Measurements from ENCODE around the gene GSN.

DNA sequence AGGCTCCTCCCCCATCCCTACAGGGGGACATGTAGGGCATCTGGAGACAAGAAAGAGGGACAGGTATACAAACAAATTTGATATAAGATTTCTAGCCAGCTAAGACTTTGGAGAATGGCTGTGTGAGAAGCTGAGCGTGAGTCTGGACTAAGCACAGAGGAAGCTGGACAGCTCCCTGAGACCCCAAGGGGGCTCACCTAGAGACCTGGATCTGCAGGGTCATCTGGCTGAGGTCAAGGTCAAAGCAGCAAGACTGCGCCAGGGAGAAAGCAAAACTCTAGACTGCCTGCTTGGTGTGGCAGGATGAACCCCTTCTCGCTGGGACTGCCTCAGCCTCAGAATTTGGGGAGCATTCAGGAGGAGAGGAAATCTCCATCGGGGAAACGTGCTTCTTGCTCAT is 8.0 kb upstream of the GSN start:
- TF ChIP-seq, protein P1, sequence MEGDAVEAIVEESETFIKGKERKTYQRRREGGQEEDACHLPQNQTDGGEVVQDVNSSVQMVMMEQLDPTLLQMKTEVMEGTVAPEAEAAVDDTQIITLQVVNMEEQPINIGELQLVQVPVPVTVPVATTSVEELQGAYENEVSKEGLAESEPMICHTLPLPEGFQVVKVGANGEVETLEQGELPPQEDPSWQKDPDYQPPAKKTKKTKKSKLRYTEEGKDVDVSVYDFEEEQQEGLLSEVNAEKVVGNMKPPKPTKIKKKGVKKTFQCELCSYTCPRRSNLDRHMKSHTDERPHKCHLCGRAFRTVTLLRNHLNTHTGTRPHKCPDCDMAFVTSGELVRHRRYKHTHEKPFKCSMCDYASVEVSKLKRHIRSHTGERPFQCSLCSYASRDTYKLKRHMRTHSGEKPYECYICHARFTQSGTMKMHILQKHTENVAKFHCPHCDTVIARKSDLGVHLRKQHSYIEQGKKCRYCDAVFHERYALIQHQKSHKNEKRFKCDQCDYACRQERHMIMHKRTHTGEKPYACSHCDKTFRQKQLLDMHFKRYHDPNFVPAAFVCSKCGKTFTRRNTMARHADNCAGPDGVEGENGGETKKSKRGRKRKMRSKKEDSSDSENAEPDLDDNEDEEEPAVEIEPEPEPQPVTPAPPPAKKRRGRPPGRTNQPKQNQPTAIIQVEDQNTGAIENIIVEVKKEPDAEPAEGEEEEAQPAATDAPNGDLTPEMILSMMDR (IDR thresholded peaks at IDR 0.05): no peak
- no peak for TF ChIP-seq TEAD4 (IDR thresholded peaks at IDR 0.05; ENCODE audit: borderline replicate concordance, insufficient read depth)
- TF ChIP-seq MEF2A (IDR thresholded peaks at IDR 0.05; ENCODE audit: borderline replicate concordance, low read depth): no peak
- no peak for TF ChIP-seq TAF1 (IDR thresholded peaks at IDR 0.05; ENCODE audit: borderline replicate concordance, low read depth, low read length)
- no peak for TF ChIP-seq FOXJ3 (CRISPR knock-in tag; IDR thresholded peaks at IDR 0.05)
- TF ChIP-seq, protein P2, sequence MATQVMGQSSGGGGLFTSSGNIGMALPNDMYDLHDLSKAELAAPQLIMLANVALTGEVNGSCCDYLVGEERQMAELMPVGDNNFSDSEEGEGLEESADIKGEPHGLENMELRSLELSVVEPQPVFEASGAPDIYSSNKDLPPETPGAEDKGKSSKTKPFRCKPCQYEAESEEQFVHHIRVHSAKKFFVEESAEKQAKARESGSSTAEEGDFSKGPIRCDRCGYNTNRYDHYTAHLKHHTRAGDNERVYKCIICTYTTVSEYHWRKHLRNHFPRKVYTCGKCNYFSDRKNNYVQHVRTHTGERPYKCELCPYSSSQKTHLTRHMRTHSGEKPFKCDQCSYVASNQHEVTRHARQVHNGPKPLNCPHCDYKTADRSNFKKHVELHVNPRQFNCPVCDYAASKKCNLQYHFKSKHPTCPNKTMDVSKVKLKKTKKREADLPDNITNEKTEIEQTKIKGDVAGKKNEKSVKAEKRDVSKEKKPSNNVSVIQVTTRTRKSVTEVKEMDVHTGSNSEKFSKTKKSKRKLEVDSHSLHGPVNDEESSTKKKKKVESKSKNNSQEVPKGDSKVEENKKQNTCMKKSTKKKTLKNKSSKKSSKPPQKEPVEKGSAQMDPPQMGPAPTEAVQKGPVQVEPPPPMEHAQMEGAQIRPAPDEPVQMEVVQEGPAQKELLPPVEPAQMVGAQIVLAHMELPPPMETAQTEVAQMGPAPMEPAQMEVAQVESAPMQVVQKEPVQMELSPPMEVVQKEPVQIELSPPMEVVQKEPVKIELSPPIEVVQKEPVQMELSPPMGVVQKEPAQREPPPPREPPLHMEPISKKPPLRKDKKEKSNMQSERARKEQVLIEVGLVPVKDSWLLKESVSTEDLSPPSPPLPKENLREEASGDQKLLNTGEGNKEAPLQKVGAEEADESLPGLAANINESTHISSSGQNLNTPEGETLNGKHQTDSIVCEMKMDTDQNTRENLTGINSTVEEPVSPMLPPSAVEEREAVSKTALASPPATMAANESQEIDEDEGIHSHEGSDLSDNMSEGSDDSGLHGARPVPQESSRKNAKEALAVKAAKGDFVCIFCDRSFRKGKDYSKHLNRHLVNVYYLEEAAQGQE (IDR thresholded peaks at IDR 0.05; ENCODE audit: low read depth, low read length): peak; percentile 84; the same call in 1 of the 2 replicates
